Mucosa of descending colon (tissue), 3 donors: ENCODE data around the gene DBNDD1. TPM values are rescaled to one million over a fixed set of nuclear protein-coding genes. Genes with fewer than 3 reads are reported as not detected.
"Not testable (repeated sequence)": the region's sequence is repeated elsewhere in the genome, so short reads cannot be mapped to it uniquely, and the experiment has no call there.

Experiments
- ATAC-seq: fragments of 200-7000 bp; cut with Tn5 transposase; one replicate; pipeline ENCODE4 v1.9.1; 2020; ENCODE audit warnings: mild to moderate bottlenecking, moderate library complexity
- DNase-seq, 3 donors: peaks; one replicate each; pipeline ENCODE4 v3.0.0-alpha.2; 2020
- H3K36me3 ChIP-seq: fragments of 200-600 bp; one replicate; pipeline ENCODE4 v1.8.0; 2021; ENCODE audit warnings: low read depth, mild to moderate bottlenecking
- H3K4me1 ChIP-seq: fragments of 200-600 bp; one replicate; pipeline ENCODE4 v1.8.0; 2021; ENCODE audit warnings: low read depth, mild to moderate bottlenecking
- H3K4me3 ChIP-seq: fragments of 200-600 bp; one replicate; pipeline ENCODE4 v1.8.0; 2021; ENCODE audit warnings: mild to moderate bottlenecking
- H3K9me3 ChIP-seq: fragments of 200-600 bp; one replicate; pipeline ENCODE4 v1.8.0; 2021; ENCODE audit warnings: mild to moderate bottlenecking
- CTCF ChIP-seq: fragments of 200-600 bp; IDR thresholded peaks from one replicate; pipeline ENCODE4 v1.8.0; 2022; ENCODE audit warnings: antibody characterized with exemption, mild to moderate bottlenecking
- intact Hi-C, 2 donors: fragments of 100-400 bp; cut with DNase I in 1 of 2; cut with micrococcal nuclease in 1 of 2; formaldehyde crosslinking; loops; one replicate each; pipeline versions ENCODE4 v1.11.0 to v1.11.1; 2022; cut with DNase I, micrococcal nuclease
- total RNA-seq, 3 donors: library from RNA; stranded (reverse); fragmentation: NEBNext Ultra II Directional in 2 of 3; extraction: Animal tissue kit (Norgen Biotek cat#: 25700) in 2 of 3; gene quantifications; one replicate each; pipeline versions ENCODE4 v1.2.1 to v1.2.4, GENCODE V29; 2021 to 2023
- donor health status: DM: no; HTN: no; CAD: no; lungs with moderate emphysema.
- donor health status: DM: no; HTN: no; CAD: no.
- donor health status: DM: no; HTN: yes; CAD: no.

The DBNDD1 gene
- total RNA-seq, 3 donors from 2014 or later, result 1.7 to 3.0 (median 2.0) TPM

GRCh38 chr16:89969741-89970410 is 49.4 kb downstream of the DBNDD1 start:
- Histone ChIP-seq H3K4me3 (no peak overlapping the region), H3K9me3 (no peaks in the 10 kb centered on the region), H3K36me3 (no peaks in the 10 kb centered on the region), H3K4me1 (peaks cover 28% of the 10 kb centered on the region)
- DNase-seq, result no peak
- no peak for ATAC-seq
- intact Hi-C loops, result no loop called here
- no peak for TF ChIP-seq CTCF

- intact Hi-C loops, DNase-seq, H3K9me3 ChIP-seq, H3K4me3 ChIP-seq, ATAC-seq, H3K36me3 ChIP-seq: not testable (repeated sequence)
- H3K4me1 ChIP-seq, result peaks cover 12% of the 10 kb centered on the region
These were observed 51.2 kb downstream of the DBNDD1 start for GRCh38 chr16:89968074-89968473.

GRCh38 chr16:89967436-89967835 is 51.8 kb downstream of the DBNDD1 start:
- intact Hi-C loops, H3K36me3 ChIP-seq: not testable (repeated sequence)
- peaks cover 11% of the 10 kb centered on the region for H3K4me1 ChIP-seq

GRCh38 chr16:89966756-89967155 is 52.5 kb downstream of the DBNDD1 start:
- TF ChIP-seq CTCF, result no peak
- H3K4me1 ChIP-seq, result peaks cover 10% of the 10 kb centered on the region
- no peak overlapping the region for H3K4me3 ChIP-seq
- no peak for ATAC-seq
- H3K9me3 ChIP-seq, result no peaks in the 10 kb centered on the region
- H3K36me3 ChIP-seq, result no peaks in the 10 kb centered on the region
- intact Hi-C loops, result no loop called here
- DNase-seq, result no peak

More at GRCh38 chr16:89967436-89967835, 51.8 kb downstream of the DBNDD1 start:
- not testable (repeated sequence) for DNase-seq, H3K9me3 ChIP-seq, ATAC-seq, H3K4me3 ChIP-seq

- Histone ChIP-seq H3K9me3 (no peaks in the 10 kb centered on the region), H3K4me1 (no peaks in the 10 kb centered on the region), H3K36me3 (no peaks in the 10 kb centered on the region), H3K4me3 (no peak overlapping the region)
- intact Hi-C loops, result no loop called here
- no peak for TF ChIP-seq CTCF
- ATAC-seq (no peak), DNase-seq (no peak)
These were observed 53.6 kb downstream of the DBNDD1 start for GRCh38 chr16:89965447-89966225.

GRCh38 chr16:89964201-89964600 is 55.1 kb downstream of the DBNDD1 start:
- no peak for TF ChIP-seq CTCF
- intact Hi-C loops, result no loop called here
- Histone ChIP-seq H3K4me3 (no peak overlapping the region), H3K4me1 (no peaks in the 10 kb centered on the region), H3K9me3 (no peaks in the 10 kb centered on the region), H3K36me3 (no peaks in the 10 kb centered on the region)
- DNase-seq (no peak), ATAC-seq (no peak)
